Activated CD4-positive, alpha-beta T cell treated with anti-CD3 and anti-CD28 coated beads for 24 hours (primary cell): ENCODE results near the gene UNK.

Source experiments
- DNase-seq, 2 donors: peaks; one replicate each; pipeline ENCODE4 v3.0.0-alpha.2; 2020; ENCODE audit warnings: low read depth in 2 of 2

UNK gene

GRCh38 chr17:75873587-75874322, 89.1 kb downstream of the UNK start:
- no peak for DNase-seq

GRCh38 chr17:75874323-75875181, 89.9 kb downstream of the UNK start:
- DNase-seq = no peak
